Uterus (tissue), 4 donors: Measurements from ENCODE around the gene POLR3K. TPM values are rescaled to one million over a fixed set of nuclear protein-coding genes. Genes with fewer than 3 reads are reported as not detected.

Experiments used
- DNase-seq, 2 donors: peaks; one replicate each; pipeline ENCODE4 v3.0.0-alpha.2; 2019 to 2020
- H3K27ac ChIP-seq, 2 donors: fragments of 200-600 bp; sonication (generic); 1 replicate in 1 of 2; 2 replicates in 1 of 2; pipeline ENCODE4 v1.5.1; 2016 to 2018
- H3K27me3 ChIP-seq, 2 donors: fragments of 200-600 bp; sonication (generic); one replicate each; pipeline ENCODE4 v1.5.1; 2018 to 2019; ENCODE audit warnings: control low read depth in 1 of 2
- H3K36me3 ChIP-seq, 2 donors: fragments of 200-600 bp; sonication (generic); one replicate each; pipeline ENCODE4 v1.5.1; 2019; ENCODE audit warnings: control low read depth in 1 of 2
- H3K4me1 ChIP-seq, 2 donors: fragments of 200-600 bp; sonication (generic); one replicate each; pipeline ENCODE4 v1.5.1; 2018 to 2019; ENCODE audit warnings: control low read depth in 1 of 2
- H3K4me3 ChIP-seq, 2 donors: fragments of 200-600 bp; sonication (generic); 1 replicate in 1 of 2; 2 replicates in 1 of 2; pipeline ENCODE4 v1.5.1; 2018 to 2019; ENCODE audit warnings: mild to moderate bottlenecking in 1 of 2
- H3K9me3 ChIP-seq, 2 donors: fragments of 200-600 bp; sonication (generic); one replicate each; pipeline ENCODE4 v1.5.1; 2019; ENCODE audit warnings: control low read depth in 1 of 2
- POLR2A ChIP-seq, 2 donors: fragments of 450-650 bp; IDR thresholded peaks; one replicate each; pipeline ENCODE4 v1.6.1; 2016; ENCODE audit warnings: antibody characterized with exemption in 2 of 2, mild to moderate bottlenecking in 1 of 2, moderate library complexity in 1 of 2
- intact Hi-C: fragments of 100-400 bp; cut with DNase I; formaldehyde crosslinking; loops from one replicate; pipeline ENCODE4 v1.15.1; 2023; ENCODE audit warnings: low total_unique reads
- total RNA-seq, 4 donors: library from RNA; depleted of rRNA in 3 of 4; stranded (reverse); fragments of >200 nt in 3 of 4; gene quantifications; one replicate each; pipeline versions ENCODE4 v1.1.0 to v1.2.4, GENCODE V29; 2014 to 2023
- TF ChIP-seq, protein P1 (sequence below), 4 experiments: fragments of 200-600 bp in 2 of 4; fragments of 450-650 bp in 2 of 4; sonication (generic) in 2 of 4; IDR thresholded peaks; one replicate each; pipeline ENCODE4 v1.5.1; 2016 to 2019; ENCODE audit warnings: antibody characterized with exemption in 4 of 4, mild to moderate bottlenecking in 2 of 4, moderate library complexity in 1 of 4
- donor health status: DM: yes; HTN: yes; CAD: no.

The POLR3K gene
- total RNA-seq, 4 donors from 2014 or later = 0.51 to 12.3 (median 4.0) TPM

DNA sequence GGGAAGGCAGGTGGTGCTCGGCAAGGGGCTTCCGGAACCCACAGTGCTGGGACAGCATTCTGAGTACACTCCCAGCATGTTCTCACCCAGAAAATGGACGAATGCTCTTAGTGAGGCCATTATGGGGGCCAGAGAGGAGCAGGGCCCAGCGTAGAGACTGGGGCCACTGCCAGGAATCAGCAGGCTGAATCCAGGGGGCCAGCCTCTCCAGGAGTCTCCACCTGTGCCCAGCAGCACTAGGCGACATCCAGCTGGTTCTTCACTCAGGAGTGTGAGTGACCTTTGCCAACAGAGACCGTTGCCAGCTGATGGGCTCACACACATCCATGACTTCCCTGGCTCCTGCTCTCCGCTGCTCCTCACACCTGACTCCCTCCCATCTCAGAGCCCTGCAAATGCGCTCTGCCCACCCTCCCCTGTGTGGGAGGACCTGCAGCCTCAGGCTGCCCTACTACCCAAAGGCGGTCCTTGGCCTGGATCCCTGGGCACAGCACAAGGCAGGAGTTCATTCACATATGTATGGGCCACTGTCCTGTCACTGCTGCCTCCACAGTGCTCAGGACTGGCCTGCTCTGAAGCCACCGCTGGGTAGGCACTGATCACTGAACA, 13.9 kb upstream of the POLR3K start:
- Histone ChIP-seq H3K27ac (no peak overlapping the region), H3K9me3 (no peaks in the 10 kb centered on the region), H3K4me1 (peaks cover 0 to 25% of the 10 kb centered on the region in 2 donors), H3K4me3 (no peak overlapping the region), H3K27me3 (no peaks in the 10 kb centered on the region), H3K36me3 (no peaks in the 10 kb centered on the region)
- intact Hi-C loops = no loop called here
- TF ChIP-seq, protein P1, sequence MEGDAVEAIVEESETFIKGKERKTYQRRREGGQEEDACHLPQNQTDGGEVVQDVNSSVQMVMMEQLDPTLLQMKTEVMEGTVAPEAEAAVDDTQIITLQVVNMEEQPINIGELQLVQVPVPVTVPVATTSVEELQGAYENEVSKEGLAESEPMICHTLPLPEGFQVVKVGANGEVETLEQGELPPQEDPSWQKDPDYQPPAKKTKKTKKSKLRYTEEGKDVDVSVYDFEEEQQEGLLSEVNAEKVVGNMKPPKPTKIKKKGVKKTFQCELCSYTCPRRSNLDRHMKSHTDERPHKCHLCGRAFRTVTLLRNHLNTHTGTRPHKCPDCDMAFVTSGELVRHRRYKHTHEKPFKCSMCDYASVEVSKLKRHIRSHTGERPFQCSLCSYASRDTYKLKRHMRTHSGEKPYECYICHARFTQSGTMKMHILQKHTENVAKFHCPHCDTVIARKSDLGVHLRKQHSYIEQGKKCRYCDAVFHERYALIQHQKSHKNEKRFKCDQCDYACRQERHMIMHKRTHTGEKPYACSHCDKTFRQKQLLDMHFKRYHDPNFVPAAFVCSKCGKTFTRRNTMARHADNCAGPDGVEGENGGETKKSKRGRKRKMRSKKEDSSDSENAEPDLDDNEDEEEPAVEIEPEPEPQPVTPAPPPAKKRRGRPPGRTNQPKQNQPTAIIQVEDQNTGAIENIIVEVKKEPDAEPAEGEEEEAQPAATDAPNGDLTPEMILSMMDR (IDR thresholded peaks at IDR 0.05) = no peak
- no peak for TF ChIP-seq POLR2A (IDR thresholded peaks at IDR 0.05)
- DNase-seq = no peak

DNA sequence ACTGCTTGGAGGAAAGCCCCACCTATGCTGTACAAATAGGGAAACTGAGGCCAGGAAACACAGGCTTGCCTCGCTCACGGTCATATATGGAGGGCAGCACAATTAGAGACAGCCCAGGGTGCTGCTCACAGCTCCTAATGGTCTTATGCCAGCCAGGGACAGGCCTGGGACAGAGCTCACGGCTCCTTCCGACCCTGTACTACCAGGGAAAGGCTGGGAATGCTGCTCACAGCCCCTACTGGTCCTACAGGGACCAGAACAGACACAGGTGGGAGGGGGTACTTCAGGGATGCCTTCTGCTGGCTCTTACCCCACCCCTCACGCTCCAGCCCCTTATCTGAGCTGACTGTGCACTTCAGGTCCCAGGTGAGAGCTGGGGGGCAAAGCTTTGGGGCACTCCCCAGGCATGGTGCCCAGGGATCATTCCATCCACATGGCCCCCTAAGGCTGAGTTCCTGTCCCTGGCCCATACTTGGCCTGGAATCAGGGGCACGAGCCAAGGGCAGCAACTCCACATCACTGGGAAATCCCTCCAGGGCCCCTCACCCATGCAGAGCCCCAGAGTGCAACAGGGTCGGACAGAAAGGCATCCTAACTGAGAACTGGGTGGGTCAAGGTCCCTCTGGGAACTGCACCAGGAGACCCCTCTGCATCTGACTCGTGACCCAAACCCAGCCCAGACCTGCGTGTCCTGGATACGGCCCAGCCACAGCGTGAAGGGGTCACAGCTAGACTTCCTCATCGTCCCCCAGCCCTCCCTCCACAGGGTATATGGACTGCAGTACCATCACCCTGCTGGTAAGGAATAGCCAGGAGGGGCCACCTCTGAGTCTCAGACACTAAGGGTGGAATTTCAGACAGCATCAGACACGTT, 13.1 kb upstream of the POLR3K start:
- no peak for TF ChIP-seq POLR2A (IDR thresholded peaks at IDR 0.05)
- TF ChIP-seq, protein P1 (IDR thresholded peaks at IDR 0.05) = no peak
- intact Hi-C loops = no loop called here
- no peak overlapping the region for H3K27ac ChIP-seq
- no peaks in the 10 kb centered on the region for H3K27me3 ChIP-seq
- no peaks in the 10 kb centered on the region for H3K9me3 ChIP-seq
- no peaks in the 10 kb centered on the region for H3K36me3 ChIP-seq
- H3K4me1 ChIP-seq = peaks cover 0 to 25% of the 10 kb centered on the region in 2 donors
- DNase-seq = no peak
- H3K4me3 ChIP-seq = no peak overlapping the region

DNA sequence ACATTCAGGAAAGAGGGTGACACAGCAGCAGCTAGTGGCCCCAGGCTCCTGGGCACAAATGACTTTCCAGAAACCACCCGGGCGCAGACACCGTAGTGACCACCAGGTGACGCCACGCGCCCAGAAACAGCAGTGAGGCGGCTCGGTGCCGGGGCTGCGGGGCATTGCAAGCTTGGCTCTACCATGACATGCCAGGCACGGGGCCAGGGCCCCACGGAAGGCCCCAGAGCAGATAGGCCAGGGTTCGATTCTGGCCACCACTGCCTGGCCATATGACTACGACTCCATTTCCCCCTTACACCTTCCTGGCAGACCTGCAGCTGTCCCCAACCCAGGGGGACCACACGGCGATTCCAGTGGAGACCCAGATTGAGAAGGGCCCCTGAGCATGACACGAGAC, 12.3 kb upstream of the POLR3K start:
- DNase-seq = peak; percentile 75 to 78
- H3K4me3 ChIP-seq = no peak overlapping the region
- TF ChIP-seq, protein P1 (IDR thresholded peaks at IDR 0.05) = peak; percentile 90 to 99 (median 98)
- TF ChIP-seq POLR2A (IDR thresholded peaks at IDR 0.05) = no peak
- no peaks in the 10 kb centered on the region for H3K27me3 ChIP-seq
- no peaks in the 10 kb centered on the region for H3K9me3 ChIP-seq
- H3K27ac ChIP-seq = no peak overlapping the region
- H3K4me1 ChIP-seq = peaks cover 0 to 20% of the 10 kb centered on the region in 2 donors
- intact Hi-C loops = loop anchor here (2.0 kb wide), 1 partner anchor 31 kb away; no protein-coding TSS in a partner anchor
- H3K36me3 ChIP-seq = no peaks in the 10 kb centered on the region

DNA sequence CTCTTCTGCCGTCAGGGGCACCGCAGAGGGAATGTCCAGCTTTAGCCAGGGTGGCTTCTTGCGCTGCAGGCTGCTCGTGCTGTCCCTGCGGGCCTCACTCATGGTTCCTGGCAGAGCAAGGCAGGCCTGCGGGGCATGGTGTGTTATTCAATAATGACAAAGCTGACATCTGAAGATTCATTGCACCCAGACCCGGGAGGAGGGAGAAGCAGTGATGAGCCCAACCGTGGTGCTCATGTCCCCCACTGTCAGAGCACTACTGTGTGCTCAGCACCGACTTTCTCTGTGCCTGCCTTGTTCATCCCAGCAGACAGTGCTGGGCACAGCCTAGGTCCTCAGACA, 11.5 kb upstream of the POLR3K start:
- no peak overlapping the region for H3K27ac ChIP-seq
- H3K4me3 ChIP-seq = no peak overlapping the region
- H3K36me3 ChIP-seq = no peaks in the 10 kb centered on the region
- no peak for DNase-seq
- no peaks in the 10 kb centered on the region for H3K27me3 ChIP-seq
- TF ChIP-seq, protein P1 (IDR thresholded peaks at IDR 0.05) = no peak
- no peak for TF ChIP-seq POLR2A (IDR thresholded peaks at IDR 0.05)
- no peaks in the 10 kb centered on the region for H3K9me3 ChIP-seq
- intact Hi-C loops = loop anchor here (2.0 kb wide), 1 partner anchor 32 kb away; no protein-coding TSS in a partner anchor
- peaks cover 0 to 18% of the 10 kb centered on the region in 2 donors for H3K4me1 ChIP-seq
